ENCODE measurements around the gene CTXN1. TPM values are rescaled to one million over a fixed set of nuclear protein-coding genes. Genes with fewer than 3 reads are reported as not detected.

Gene CTXN1
- total RNA-seq, 2 experiments from 2014 or later = 1.0 TPM; not detected in 1

- no peak for TF ChIP-seq CTCF (conservative IDR thresholded peaks at IDR 0.05; ENCODE audit: low read length)
- no peak for TF ChIP-seq EZH2phosphoT487 (IDR thresholded peaks at IDR 0.05; ENCODE audit: borderline replicate concordance, low read depth, low read length)
- H3K4me2 ChIP-seq (ENCODE audit: low read length) = no peak overlapping the region
- no peaks in the 10 kb centered on the region for H3K9me2 ChIP-seq (ENCODE audit: insufficient read depth, low read length)
- no peak for DNase-seq (ENCODE audit: low spot score)
- peaks cover 60% of the 10 kb centered on the region for H3K36me3 ChIP-seq (ENCODE audit: insufficient read depth, low read length)
- no peaks in the 10 kb centered on the region for H3K79me2 ChIP-seq (ENCODE audit: insufficient read depth, low read depth, low read length)
- H3K9me3 ChIP-seq (ENCODE audit: low read length) = no peaks in the 10 kb centered on the region
- intact Hi-C loops (cut with micrococcal nuclease; ENCODE audit: unreplicated experiment) = no loop called here
- ChIA-PET POLR2A (interaction anchor here (1.6 kb wide), 1 partner anchor 15 kb away, joined by 5 read pairs; no protein-coding TSS in a partner anchor), CTCF (ENCODE audit: unreplicated experiment) (no interaction called here)
- H4K20me1 ChIP-seq (ENCODE audit: insufficient read depth, low read length) = no peaks in the 10 kb centered on the region
- no peak overlapping the region for H3K27ac ChIP-seq (ENCODE audit: low read depth, low read length, poor library complexity, severe bottlenecking)
- no TSS peak for BruUV-seq (replicated peaks)
- no peaks in the 10 kb centered on the region for H3K4me1 ChIP-seq (ENCODE audit: insufficient read depth, low read length, poor library complexity, severe bottlenecking)
- H2AFZ ChIP-seq (ENCODE audit: low read length) = no peak overlapping the region
- H3K4me3 ChIP-seq (ENCODE audit: low read depth, low read length, poor library complexity, severe bottlenecking) = no peak overlapping the region
These were observed 33.3 kb upstream of the CTXN1 start for GRCh38 chr19:7959211-7959610.

- TF ChIP-seq EZH2phosphoT487 (IDR thresholded peaks at IDR 0.05; ENCODE audit: borderline replicate concordance, low read depth, low read length) (no peak), CTCF (conservative IDR thresholded peaks at IDR 0.05; ENCODE audit: low read length) (no peak)
- no peaks in the 10 kb centered on the region for H3K4me1 ChIP-seq (ENCODE audit: insufficient read depth, low read length, poor library complexity, severe bottlenecking)
- H3K79me2 ChIP-seq (ENCODE audit: insufficient read depth, low read depth, low read length) = no peaks in the 10 kb centered on the region
- no peak for DNase-seq (ENCODE audit: low spot score)
- BruUV-seq (replicated peaks) = no TSS peak
- intact Hi-C loops (cut with micrococcal nuclease; ENCODE audit: unreplicated experiment) = no loop called here
- no peak overlapping the region for H3K4me2 ChIP-seq (ENCODE audit: low read length)
- ChIA-PET POLR2A (no interaction called here), CTCF (ENCODE audit: unreplicated experiment) (no interaction called here)
- H4K20me1 ChIP-seq (ENCODE audit: insufficient read depth, low read length) = no peaks in the 10 kb centered on the region
- no peaks in the 10 kb centered on the region for H3K9me3 ChIP-seq (ENCODE audit: low read length)
- peaks cover 26% of the 10 kb centered on the region; the same call in 1 of the 2 replicates for H3K36me3 ChIP-seq (ENCODE audit: insufficient read depth, low read length)
- no peak overlapping the region for H2AFZ ChIP-seq (ENCODE audit: low read length)
- H3K27ac ChIP-seq (ENCODE audit: low read depth, low read length, poor library complexity, severe bottlenecking) = no peak overlapping the region
- no peaks in the 10 kb centered on the region for H3K9me2 ChIP-seq (ENCODE audit: insufficient read depth, low read length)
- no peak overlapping the region for H3K4me3 ChIP-seq (ENCODE audit: low read depth, low read length, poor library complexity, severe bottlenecking)
These were observed 29.8 kb upstream of the CTXN1 start for GRCh38 chr19:7955696-7956095.

- POLR2A ChIA-PET = no interaction called here
These were observed 27.6 kb upstream of the CTXN1 start for GRCh38 chr19:7953576-7953975.

More at GRCh38 chr19:7953576-7953975, 27.6 kb upstream of the CTXN1 start:
- TF ChIP-seq EZH2phosphoT487 (IDR thresholded peaks at IDR 0.05; ENCODE audit: borderline replicate concordance, low read depth, low read length) (no peak), CTCF (conservative IDR thresholded peaks at IDR 0.05; ENCODE audit: low read length) (no peak)
- CTCF ChIA-PET (ENCODE audit: unreplicated experiment) = interaction anchor here (0.6 kb wide), 2 partner anchors 496 to 632 kb away, joined by 3 to 4 read pairs; no protein-coding TSS in a partner anchor
- H3K9me3 ChIP-seq (ENCODE audit: low read length) = no peaks in the 10 kb centered on the region
- no peak overlapping the region for H3K4me2 ChIP-seq (ENCODE audit: low read length)
- 0 out of 2 replicates have a peak, but pooled peaks cover 7% of the 10 kb centered on the region for H3K36me3 ChIP-seq (ENCODE audit: insufficient read depth, low read length)
- intact Hi-C loops (cut with micrococcal nuclease; ENCODE audit: unreplicated experiment) = no loop called here
- H3K9me2 ChIP-seq (ENCODE audit: insufficient read depth, low read length) = no peaks in the 10 kb centered on the region
- no peak overlapping the region for H3K4me3 ChIP-seq (ENCODE audit: low read depth, low read length, poor library complexity, severe bottlenecking)
- DNase-seq (ENCODE audit: low spot score) = no peak
- no peak overlapping the region for H3K27ac ChIP-seq (ENCODE audit: low read depth, low read length, poor library complexity, severe bottlenecking)
- no TSS peak for BruUV-seq (replicated peaks)
- H3K4me1 ChIP-seq (ENCODE audit: insufficient read depth, low read length, poor library complexity, severe bottlenecking) = no peaks in the 10 kb centered on the region
- H2AFZ ChIP-seq (ENCODE audit: low read length) = no peak overlapping the region
- H3K79me2 ChIP-seq (ENCODE audit: insufficient read depth, low read depth, low read length) = no peaks in the 10 kb centered on the region
- no peaks in the 10 kb centered on the region for H4K20me1 ChIP-seq (ENCODE audit: insufficient read depth, low read length)

Measured in OCI-LY7 (cell line).